ENCODE measurements around the gene CFAP119.

Gene CFAP119

DNA sequence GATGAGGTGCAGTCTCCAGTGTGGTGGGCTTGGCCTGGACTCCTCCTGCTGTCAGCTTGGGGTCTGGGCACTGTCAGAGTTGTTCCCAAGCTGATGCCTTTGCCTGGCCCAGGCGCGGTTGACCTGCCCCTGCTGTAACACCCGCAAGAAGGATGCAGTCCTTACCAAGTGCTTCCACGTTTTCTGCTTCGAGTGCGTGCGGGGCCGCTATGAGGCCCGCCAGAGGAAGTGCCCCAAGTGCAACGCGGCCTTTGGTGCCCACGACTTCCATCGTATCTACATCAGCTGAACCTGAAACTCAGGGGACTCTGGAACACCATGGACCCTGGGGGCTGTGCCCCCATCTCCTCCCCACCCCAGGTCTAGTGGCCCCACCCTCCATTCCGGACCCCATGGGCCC is 12.0 kb upstream of the CFAP119 start:
- DNase-seq (ENCODE audit: extremely low read depth, low read depth), result no peak
- TF ChIP-seq, protein P1, sequence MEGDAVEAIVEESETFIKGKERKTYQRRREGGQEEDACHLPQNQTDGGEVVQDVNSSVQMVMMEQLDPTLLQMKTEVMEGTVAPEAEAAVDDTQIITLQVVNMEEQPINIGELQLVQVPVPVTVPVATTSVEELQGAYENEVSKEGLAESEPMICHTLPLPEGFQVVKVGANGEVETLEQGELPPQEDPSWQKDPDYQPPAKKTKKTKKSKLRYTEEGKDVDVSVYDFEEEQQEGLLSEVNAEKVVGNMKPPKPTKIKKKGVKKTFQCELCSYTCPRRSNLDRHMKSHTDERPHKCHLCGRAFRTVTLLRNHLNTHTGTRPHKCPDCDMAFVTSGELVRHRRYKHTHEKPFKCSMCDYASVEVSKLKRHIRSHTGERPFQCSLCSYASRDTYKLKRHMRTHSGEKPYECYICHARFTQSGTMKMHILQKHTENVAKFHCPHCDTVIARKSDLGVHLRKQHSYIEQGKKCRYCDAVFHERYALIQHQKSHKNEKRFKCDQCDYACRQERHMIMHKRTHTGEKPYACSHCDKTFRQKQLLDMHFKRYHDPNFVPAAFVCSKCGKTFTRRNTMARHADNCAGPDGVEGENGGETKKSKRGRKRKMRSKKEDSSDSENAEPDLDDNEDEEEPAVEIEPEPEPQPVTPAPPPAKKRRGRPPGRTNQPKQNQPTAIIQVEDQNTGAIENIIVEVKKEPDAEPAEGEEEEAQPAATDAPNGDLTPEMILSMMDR (IDR thresholded peaks at IDR 0.05; ENCODE audit: low read depth, low read length), result no peak

DNA sequence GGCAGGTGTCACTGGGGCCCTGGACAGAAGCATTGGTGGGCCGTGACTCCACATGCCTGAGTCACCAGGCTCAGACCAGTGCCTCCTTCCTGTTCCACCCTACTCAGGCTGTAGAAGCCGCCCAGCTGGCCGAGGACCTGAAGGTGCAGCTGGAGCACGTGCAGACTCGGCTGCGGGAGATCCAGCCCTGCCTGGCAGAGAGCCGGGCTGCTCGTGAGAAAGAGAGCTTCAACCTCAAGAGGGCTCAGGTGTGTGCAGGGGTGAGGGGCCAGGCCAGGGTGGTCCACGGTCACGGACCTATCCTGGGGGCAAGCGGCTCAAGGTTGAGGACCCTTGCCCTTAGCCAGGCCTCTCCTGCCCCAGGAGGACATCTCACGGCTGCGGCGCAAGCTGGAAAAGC is 9.9 kb upstream of the CFAP119 start:
- TF ChIP-seq, protein P1 (IDR thresholded peaks at IDR 0.05; ENCODE audit: low read depth, low read length), result no peak
- no peak for DNase-seq (ENCODE audit: extremely low read depth, low read depth)

DNA sequence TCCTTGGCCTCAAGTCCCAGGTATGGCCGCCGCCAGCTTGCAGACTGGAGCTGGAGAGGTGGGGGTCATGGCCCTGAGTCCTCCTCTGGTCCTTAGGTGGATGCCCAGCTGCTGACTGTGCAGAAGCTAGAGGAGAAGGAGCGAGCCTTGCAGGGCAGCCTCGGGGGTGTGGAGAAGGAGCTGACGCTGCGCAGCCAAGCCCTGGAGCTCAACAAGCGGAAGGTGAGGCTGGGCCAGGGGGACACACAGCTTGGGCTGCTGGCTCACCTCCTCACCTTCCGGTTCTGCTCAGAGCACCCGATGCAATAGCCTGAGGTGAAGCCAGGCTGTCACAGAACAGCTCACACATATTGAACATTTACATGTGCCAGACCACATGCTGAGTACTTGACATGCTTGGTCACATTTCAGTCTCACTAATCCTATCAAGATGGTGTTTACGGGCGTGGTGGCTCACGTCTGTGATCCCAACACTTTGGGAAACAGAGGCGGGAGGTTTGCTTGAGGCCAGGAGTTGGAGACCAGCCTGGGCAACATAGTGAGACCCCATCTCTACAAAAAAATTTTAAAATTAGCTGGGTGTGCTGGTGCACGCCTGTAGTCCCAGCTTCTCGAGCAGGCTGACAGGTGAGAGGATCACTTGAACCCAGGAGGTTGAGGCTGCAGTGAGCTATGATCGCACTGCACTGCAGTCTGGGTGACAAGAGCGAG is 7.7 kb upstream of the CFAP119 start:
- TF ChIP-seq, protein P1 (IDR thresholded peaks at IDR 0.05; ENCODE audit: low read depth, low read length), result no peak
- no peak for DNase-seq (ENCODE audit: extremely low read depth, low read depth)

DNA sequence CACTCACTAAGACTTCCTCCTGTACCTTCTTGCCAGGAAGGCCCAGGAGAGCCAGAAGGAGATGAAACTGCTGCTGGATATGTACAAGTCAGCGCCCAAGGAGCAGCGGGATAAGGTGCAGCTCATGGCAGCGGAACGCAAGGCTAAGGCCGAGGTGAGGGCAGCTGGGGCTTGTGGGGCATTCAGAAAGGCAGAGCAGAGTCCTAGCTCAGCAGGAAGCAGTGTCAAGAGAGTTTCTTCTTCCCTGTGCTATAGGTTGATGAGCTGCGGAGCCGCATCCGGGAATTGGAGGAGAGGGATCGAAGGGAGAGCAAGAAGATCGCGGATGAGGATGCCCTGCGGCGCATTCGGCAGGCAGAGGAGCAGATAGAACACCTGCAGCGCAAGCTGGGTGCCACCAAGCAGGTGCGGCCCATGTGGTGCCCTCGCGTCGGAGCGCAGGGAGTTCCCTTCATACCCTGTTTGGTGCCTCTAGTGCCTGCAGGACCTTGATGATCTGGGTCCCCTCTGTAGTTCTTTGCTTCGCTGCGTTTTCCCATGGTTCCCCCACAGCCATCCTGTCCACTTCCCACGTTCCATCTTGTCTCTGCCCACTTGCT is 6.8 kb upstream of the CFAP119 start:
- no peak for DNase-seq (ENCODE audit: extremely low read depth, low read depth)
- TF ChIP-seq, protein P1 (IDR thresholded peaks at IDR 0.05; ENCODE audit: low read depth, low read length), result no peak

DNA sequence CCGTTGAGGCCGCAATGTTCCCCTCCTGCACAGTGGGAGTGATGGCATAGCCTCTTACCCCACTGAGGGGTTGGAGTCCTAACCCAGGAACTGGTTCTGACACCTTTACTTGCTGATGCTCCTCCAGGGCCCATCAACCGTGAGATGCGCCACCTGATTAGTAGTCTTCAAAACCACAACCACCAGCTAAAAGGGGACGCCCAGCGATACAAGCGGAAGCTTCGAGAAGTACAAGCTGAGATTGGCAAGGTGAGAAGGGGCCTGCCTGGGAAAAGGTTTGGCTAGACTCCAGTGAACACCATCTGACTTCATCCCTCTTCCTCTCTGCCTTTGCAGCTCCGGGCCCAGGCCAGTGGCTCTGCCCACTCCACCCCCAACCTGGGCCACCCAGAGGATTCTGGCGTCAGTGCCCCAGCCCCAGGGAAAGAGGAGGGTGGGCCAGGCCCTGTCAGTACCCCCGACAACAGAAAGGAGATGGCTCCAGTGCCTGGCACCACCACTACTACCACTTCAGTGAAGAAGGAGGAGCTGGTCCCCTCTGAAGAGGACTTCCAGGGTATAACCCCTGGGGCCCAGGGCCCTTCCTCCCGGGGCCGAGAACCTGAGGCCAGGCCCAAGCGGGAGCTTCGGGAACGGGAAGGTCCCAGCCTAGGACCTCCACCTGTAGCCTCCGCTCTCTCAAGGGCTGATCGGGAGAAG is 6.1 kb upstream of the CFAP119 start:
- DNase-seq (ENCODE audit: extremely low read depth, low read depth), result no peak
- TF ChIP-seq, protein P1 (IDR thresholded peaks at IDR 0.05; ENCODE audit: low read depth, low read length), result no peak

DNA sequence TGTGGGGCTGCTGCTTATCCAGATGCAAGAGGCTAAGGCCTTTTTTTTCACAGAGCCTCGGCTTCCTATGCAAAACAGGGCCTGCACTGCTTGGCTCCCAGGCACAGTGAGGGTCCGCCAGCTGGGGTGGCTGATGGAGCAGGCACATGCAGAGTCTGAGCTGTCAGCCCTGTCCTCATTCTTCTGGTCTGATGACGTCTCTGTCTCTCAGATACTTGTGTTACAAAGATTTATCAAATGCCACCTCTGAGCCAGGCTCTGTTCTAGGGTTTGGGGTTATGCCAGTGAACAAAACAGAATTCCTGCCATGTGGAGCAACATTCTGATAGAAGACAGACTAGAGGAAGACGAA is 5.0 kb upstream of the CFAP119 start:
- TF ChIP-seq, protein P1 (IDR thresholded peaks at IDR 0.05; ENCODE audit: low read depth, low read length), result no peak

More for the DNA sequence above, 5.0 kb upstream of the CFAP119 start:
- DNase-seq (ENCODE audit: extremely low read depth, low read depth), result no peak

Data from AG09319 (cell line).